H1 (cell line): ENCODE measurements around the gene MAML3. TPM values are rescaled to one million over a fixed set of nuclear protein-coding genes. Genes with fewer than 3 reads are reported as not detected.

Experiments used
- CTCF ChIA-PET: fragments of 300-600 bp; sonication (Branson Sonifier 250); formaldehyde crosslinking; loops from one replicate; lab custom pipeline; 2021; ENCODE audit not compliant: partially characterized antibody; lab: Charles Lee
- POLR2A ChIA-PET: fragments of 300-600 bp; sonication (Branson Sonifier 250); formaldehyde crosslinking; loops from one replicate; lab custom pipeline; 2021; ENCODE audit warnings: inconsistent platforms; ENCODE audit not compliant: partially characterized antibody; lab: Charles Lee
- DNase-seq, 2 experiments: peaks; one replicate each; pipeline versions ENCODE4 v3.0.0 to v3.0.0-alpha.2; 2010 to 2022; ENCODE audit warnings: low spot score in 2 of 2, low read depth in 1 of 2, mixed read lengths in 1 of 2
- FAIRE-seq: peaks from 2 replicates; lab custom pipeline; 2011; peaks lifted over from hg19 to GRCh38; lab: Jason Lieb, UNC
- H2AFZ ChIP-seq: 2 replicates; pipeline ENCODE4 v1.8.1; 2012; ENCODE audit warnings: low read length, inconsistent platforms
- H2AK5ac ChIP-seq: 2 replicates; pipeline ENCODE4 v1.6.1; 2013; ENCODE audit warnings: low read depth, low read length
- H2BK120ac ChIP-seq: replicated peaks from 2 replicates; pipeline ENCODE3; 2013; ENCODE audit warnings: low read depth, low read length, inconsistent platforms
- H2BK12ac ChIP-seq: 2 replicates; pipeline ENCODE4 v1.6.1; 2013; ENCODE audit warnings: low read depth, low read length
- H2BK15ac ChIP-seq: 2 replicates; pipeline ENCODE4 v1.6.1; 2013; ENCODE audit warnings: low read length
- H2BK20ac ChIP-seq: 2 replicates; pipeline ENCODE4 v1.6.1; 2013; ENCODE audit warnings: low read length
- H2BK5ac ChIP-seq: 2 replicates; pipeline ENCODE4 v1.6.1; 2013; ENCODE audit warnings: low read depth, low read length
- H3K14ac ChIP-seq: 2 replicates; pipeline ENCODE4 v1.6.1; 2013; ENCODE audit warnings: inconsistent platforms; ENCODE audit not compliant: insufficient read length
- H3K18ac ChIP-seq: 2 replicates; pipeline ENCODE4 v1.6.1; 2013; ENCODE audit warnings: low read length; ENCODE audit errors: extremely low read depth
- H3K23ac ChIP-seq: 2 replicates; pipeline ENCODE4 v1.6.1; 2013; ENCODE audit warnings: inconsistent platforms; ENCODE audit not compliant: insufficient read length
- H3K23me2 ChIP-seq: 2 replicates; pipeline ENCODE4 v1.6.1; 2013; ENCODE audit warnings: low read depth, low read length
- H3K27ac ChIP-seq: 2 replicates; pipeline ENCODE4 v1.6.1; 2011; ENCODE audit warnings: low read depth, low read length, inconsistent platforms
- H3K27me3 ChIP-seq, 4 experiments: replicated peaks in 1 of 4; 1 replicate in 1 of 4; 2 replicates in 3 of 4; pipeline versions ENCODE4 v1.6.1 to v1.8.1; 2011 to 2013; ENCODE audit warnings: low read length in 3 of 4, mild to moderate bottlenecking in 3 of 4, inconsistent platforms in 2 of 4, mixed read lengths in 2 of 4, moderate library complexity in 1 of 4; ENCODE audit not compliant: control insufficient read depth in 3 of 4, insufficient read depth in 3 of 4; ENCODE audit errors: extremely low read depth in 1 of 4
- H3K36me3 ChIP-seq, 4 experiments: 2 replicates each; pipeline versions ENCODE4 v1.6.1 to v1.8.1; 2011 to 2013; ENCODE audit warnings: mild to moderate bottlenecking in 4 of 4, low read length in 3 of 4, moderate library complexity in 2 of 4, control low read depth in 1 of 4, inconsistent platforms in 1 of 4; ENCODE audit not compliant: insufficient read depth in 4 of 4, control insufficient read depth in 2 of 4
- H3K4ac ChIP-seq: replicated peaks from 2 replicates; pipeline ENCODE3; 2013; ENCODE audit warnings: low read length, low read depth, mixed read lengths, inconsistent platforms; ENCODE audit not compliant: insufficient read length
- H3K4me1 ChIP-seq, 4 experiments: replicated peaks in 1 of 4; 1 replicate in 1 of 4; 2 replicates in 3 of 4; pipeline versions ENCODE4 v1.6.1 to v1.8.1; 2011 to 2013; ENCODE audit warnings: low read length in 3 of 4, inconsistent platforms in 2 of 4, mixed read lengths in 1 of 4; ENCODE audit not compliant: insufficient read depth in 4 of 4, control insufficient read depth in 3 of 4
- H3K4me2 ChIP-seq, 2 experiments: 2 replicates each; pipeline versions ENCODE4 v1.6.1 to v1.8.1; 2011 to 2013; ENCODE audit warnings: low read depth in 2 of 2, low read length in 2 of 2, control low read depth in 1 of 2, inconsistent platforms in 1 of 2, mild to moderate bottlenecking in 1 of 2; ENCODE audit not compliant: insufficient read depth in 1 of 2
- H3K4me3 ChIP-seq, 4 experiments: fragments of 200-600, 300-600 bp in 1 of 4; sonication (generic), shearing (Covaris generic), sonication (Bioruptor Twin) in 1 of 4; 2 replicates each; pipeline versions ENCODE4 v1.5.1 to v1.8.1; 2011 to 2016; ENCODE audit warnings: low read length in 4 of 4, low read depth in 3 of 4, control low read depth in 2 of 4, inconsistent platforms in 2 of 4, mild to moderate bottlenecking in 2 of 4, mixed read lengths in 1 of 4, moderate library complexity in 1 of 4; ENCODE audit not compliant: insufficient read depth in 2 of 4; ENCODE audit errors: extremely low read depth in 1 of 4
- H3K56ac ChIP-seq: replicated peaks from 2 replicates; pipeline ENCODE3; 2013; ENCODE audit warnings: low read depth, mild to moderate bottlenecking, mixed read lengths, low read length, inconsistent platforms; ENCODE audit not compliant: insufficient read length
- H3K79me1 ChIP-seq: 2 replicates; pipeline ENCODE4 v1.6.1; 2013; ENCODE audit warnings: low read depth, low read length, control low read depth
- H3K79me2 ChIP-seq, 2 experiments: 2 replicates each; pipeline versions ENCODE4 v1.6.1 to v1.8.1; 2012 to 2013; ENCODE audit warnings: low read length in 2 of 2, mild to moderate bottlenecking in 2 of 2, inconsistent platforms in 1 of 2; ENCODE audit not compliant: insufficient read depth in 2 of 2, control insufficient read depth in 1 of 2
- H3K9ac ChIP-seq, 4 experiments: replicated peaks in 1 of 4; 1 replicate in 1 of 4; 2 replicates in 3 of 4; pipeline versions ENCODE4 v1.6.1 to v1.8.1; 2011 to 2013; ENCODE audit warnings: low read depth in 3 of 4, low read length in 3 of 4, control low read depth in 2 of 4, mild to moderate bottlenecking in 2 of 4, moderate library complexity in 2 of 4, inconsistent platforms in 1 of 4; ENCODE audit errors: extremely low read depth in 1 of 4
- H3K9me3 ChIP-seq, 2 experiments: 2 replicates each; pipeline versions ENCODE4 v1.6.1 to v1.8.1; 2012 to 2013; ENCODE audit warnings: mild to moderate bottlenecking in 2 of 2, moderate library complexity in 2 of 2, control low read depth in 1 of 2, inconsistent platforms in 1 of 2, low read depth in 1 of 2, low read length in 1 of 2, mixed read lengths in 1 of 2; ENCODE audit not compliant: insufficient read depth in 2 of 2
- H4K20me1 ChIP-seq, 2 experiments: replicated peaks in 1 of 2; 2 replicates each; pipeline versions ENCODE3 to v1.8.1; 2011 to 2013; ENCODE audit warnings: inconsistent platforms in 2 of 2, low read length in 2 of 2, mild to moderate bottlenecking in 1 of 2; ENCODE audit not compliant: insufficient read depth in 2 of 2, control insufficient read depth in 1 of 2
- H4K5ac ChIP-seq: 2 replicates; pipeline ENCODE4 v1.6.1; 2013; ENCODE audit warnings: low read length, low read depth, mixed read lengths, inconsistent platforms; ENCODE audit not compliant: insufficient read length
- H4K8ac ChIP-seq: 2 replicates; pipeline ENCODE4 v1.8.0; 2013; ENCODE audit warnings: mild to moderate bottlenecking, moderate library complexity, low read length, inconsistent platforms; ENCODE audit not compliant: insufficient read depth; ENCODE audit errors: extremely low read depth
- H4K91ac ChIP-seq: replicated peaks from 2 replicates; pipeline ENCODE3; 2013; ENCODE audit warnings: low read length, mixed read lengths, inconsistent platforms; ENCODE audit not compliant: insufficient read length
- CHD1 ChIP-seq: IDR thresholded peaks from 2 replicates; pipeline ENCODE4 v1.6.1; 2012; ENCODE audit warnings: low read depth, low read length, improper control_type of control experiment
- WGBS, 2 experiments: shearing (Covaris generic) in 1 of 2; methylation state at CpG; one replicate each; pipeline versions ENCODE4 v1.1.6 to v1.1.7; 2013 to 2015; ENCODE audit warnings: low lambda C conversion rate in 2 of 2, mixed read lengths in 2 of 2, inconsistent platforms in 1 of 2, low coverage in 1 of 2, missing lambda C conversion rate in 1 of 2; ENCODE audit not compliant: insufficient replicate concordance in 2 of 2, insufficient coverage in 1 of 2, insufficient read length in 1 of 2; ENCODE audit errors: extremely low coverage in 1 of 2, missing lambda C conversion rate in 1 of 2; 5-methylcytosine and 5-hydroxymethylcytosine counted together
- polyA plus RNA-seq, 7 experiments: library from polyadenylated mRNA; depleted of rRNA in 3 of 7; stranded (reverse) in 5 of 7; unstranded in 2 of 7; fragments of >200 nt in 5 of 7; fragments of 200-250 nt in 2 of 7; gene quantifications; 1 replicate in 5 of 7; 2 replicates in 1 of 7; 4 replicates in 1 of 7; pipeline versions ENCODE4 v1.2.1 to v1.2.3, GENCODE V29; 2011 to 2013; ENCODE audit warnings: missing spikeins in 2 of 7, mixed read lengths in 2 of 7
- total RNA-seq: library from RNA; stranded (reverse); fragmentation: NEBNext Ultra II Directional; extraction: Animal tissue kit (Norgen Biotek cat#: 25700); gene quantifications from 2 replicates; pipeline ENCODE4 v1.2.1, GENCODE V29; 2021

MAML3 gene
- total and polyA plus RNA-seq, 2 of the 8 experiments (the other 6 are each of a cell fraction or from before 2014, with no cell fraction given), result 2.1 to 5.7 TPM

- Histone ChIP-seq H2BK20ac (no peak overlapping the region), H2BK120ac (no peak overlapping the region), H4K91ac (no peak overlapping the region), H3K9me3 (no peaks in the 10 kb centered on the region), H4K20me1 (peaks cover 1 to 2% of the 10 kb centered on the region in 2 experiments), H2BK15ac (no peak overlapping the region), H3K4me3 (no peak overlapping the region), H3K56ac (no peak overlapping the region), H3K23me2 (no peaks in the 10 kb centered on the region), H3K79me2 (no peaks in the 10 kb centered on the region)
- CTCF ChIA-PET, result interaction anchor here (0.6 to 0.9 kb wide), 4 partner anchors 8 to 1074 kb away, joined by 3 to 5 read pairs (median 3); no protein-coding TSS in a partner anchor
- FAIRE-seq, result no peak
- TF ChIP-seq CHD1, result no peak
- TF ChIP-seq, all 59 proteins: peak for 0
- H3K4ac ChIP-seq, result no peak overlapping the region
- no peak overlapping the region for H3K23ac ChIP-seq
- H3K4me2 ChIP-seq, result no peak overlapping the region
- no peak for DNase-seq
- POLR2A ChIA-PET, result no interaction called here
- no peaks in the 10 kb centered on the region for H3K27me3 ChIP-seq
- H4K8ac ChIP-seq, result no peak overlapping the region
- H2AK5ac ChIP-seq, result no peak overlapping the region
- no peak overlapping the region for H3K14ac ChIP-seq
- H2BK5ac ChIP-seq, result no peak overlapping the region
- no peak overlapping the region for H2AFZ ChIP-seq
- no peaks in the 10 kb centered on the region for H3K36me3 ChIP-seq
- no peak overlapping the region for H3K27ac ChIP-seq
- H2BK12ac ChIP-seq, result no peak overlapping the region
- H3K18ac ChIP-seq, result no peak overlapping the region
- H3K4me1 ChIP-seq, result peaks cover 7 to 25% (median 15%) of the 10 kb centered on the region in 4 experiments
- no peak overlapping the region for H4K5ac ChIP-seq
- H3K9ac ChIP-seq, result no peak overlapping the region
- WGBS, 2 experiments, result 86% methylated on average over 4 of the region's 4 CpGs; no CpG with 5 or more reads in 1 of the 2 experiments
- peaks cover 2% of the 10 kb centered on the region; the same call in 1 of the 2 replicates for H3K79me1 ChIP-seq
Measured at GRCh38 chr4:140097572-140097971, 56.4 kb downstream of the MAML3 start.
